ENCODE measurements around the gene FMR1. TPM values are rescaled to one million over a fixed set of nuclear protein-coding genes. Genes with fewer than 3 reads are reported as not detected.
A peak's percentile ranks its signal among the peaks of the same experiment; 100 is the strongest.

FMR1 gene
- total RNA-seq, 1 experiment from 2014 or later = 61.9 TPM

DNA sequence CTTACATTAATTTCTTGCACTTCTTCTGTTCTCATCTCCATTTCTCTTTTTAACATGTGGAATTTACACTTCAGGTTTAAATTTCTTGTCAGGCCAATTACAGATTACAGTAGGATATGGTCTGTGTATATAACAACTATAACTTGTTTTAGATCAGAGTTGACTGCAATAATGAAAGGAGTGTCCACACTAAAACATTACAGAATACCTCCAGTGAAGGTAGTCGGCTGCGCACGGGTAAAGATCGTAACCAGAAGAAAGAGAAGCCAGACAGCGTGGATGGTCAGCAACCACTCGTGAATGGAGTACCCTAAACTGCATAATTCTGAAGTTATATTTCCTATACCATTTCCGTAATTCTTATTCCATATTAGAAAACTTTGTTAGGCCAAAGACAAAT lies 36.8 kb downstream of the FMR1 start:
- CTCF ChIA-PET = no interaction called here
- Mint-ChIP-seq H3K4me3 (ENCODE audit: low read depth, unreplicated experiment) (no peak overlapping the region), H3K27ac (ENCODE audit: unreplicated experiment) (no peak overlapping the region), H3K36me3 (ENCODE audit: insufficient read depth, unreplicated experiment) (peaks cover 14% of the 10 kb centered on the region), H3K4me1 (ENCODE audit: low read depth, unreplicated experiment) (no peaks in the 10 kb centered on the region), H3K9me3 (ENCODE audit: low read depth, unreplicated experiment) (no peaks in the 10 kb centered on the region), H3K27me3 (ENCODE audit: unreplicated experiment) (no peaks in the 10 kb centered on the region)
- intact Hi-C loops (cut with micrococcal nuclease; ENCODE audit: unreplicated experiment) = no loop called here
- BruUV-seq (replicated peaks) = no TSS peak
- DNase-seq = no peak
- TF ChIP-seq, protein P1, sequence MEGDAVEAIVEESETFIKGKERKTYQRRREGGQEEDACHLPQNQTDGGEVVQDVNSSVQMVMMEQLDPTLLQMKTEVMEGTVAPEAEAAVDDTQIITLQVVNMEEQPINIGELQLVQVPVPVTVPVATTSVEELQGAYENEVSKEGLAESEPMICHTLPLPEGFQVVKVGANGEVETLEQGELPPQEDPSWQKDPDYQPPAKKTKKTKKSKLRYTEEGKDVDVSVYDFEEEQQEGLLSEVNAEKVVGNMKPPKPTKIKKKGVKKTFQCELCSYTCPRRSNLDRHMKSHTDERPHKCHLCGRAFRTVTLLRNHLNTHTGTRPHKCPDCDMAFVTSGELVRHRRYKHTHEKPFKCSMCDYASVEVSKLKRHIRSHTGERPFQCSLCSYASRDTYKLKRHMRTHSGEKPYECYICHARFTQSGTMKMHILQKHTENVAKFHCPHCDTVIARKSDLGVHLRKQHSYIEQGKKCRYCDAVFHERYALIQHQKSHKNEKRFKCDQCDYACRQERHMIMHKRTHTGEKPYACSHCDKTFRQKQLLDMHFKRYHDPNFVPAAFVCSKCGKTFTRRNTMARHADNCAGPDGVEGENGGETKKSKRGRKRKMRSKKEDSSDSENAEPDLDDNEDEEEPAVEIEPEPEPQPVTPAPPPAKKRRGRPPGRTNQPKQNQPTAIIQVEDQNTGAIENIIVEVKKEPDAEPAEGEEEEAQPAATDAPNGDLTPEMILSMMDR (IDR thresholded peaks at IDR 0.05; ENCODE audit: unreplicated experiment) = no peak

DNA sequence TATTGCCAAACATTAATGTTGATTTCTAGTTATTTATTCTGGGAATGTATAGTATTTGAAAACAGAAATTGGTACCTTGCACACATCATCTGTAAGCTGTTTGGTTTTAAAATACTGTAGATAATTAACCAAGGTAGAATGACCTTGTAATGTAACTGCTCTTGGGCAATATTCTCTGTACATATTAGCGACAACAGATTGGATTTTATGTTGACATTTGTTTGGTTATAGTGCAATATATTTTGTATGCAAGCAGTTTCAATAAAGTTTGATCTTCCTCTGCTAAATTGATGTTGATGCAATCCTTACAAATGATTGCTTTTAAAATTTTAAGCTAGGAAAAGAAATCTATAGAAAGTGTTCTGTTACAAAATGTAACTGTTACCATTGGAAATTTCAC lies 38.6 kb downstream of the FMR1 start:
- CTCF ChIA-PET = no interaction called here
- Mint-ChIP-seq H3K27ac (ENCODE audit: unreplicated experiment) (no peak overlapping the region), H3K27me3 (ENCODE audit: unreplicated experiment) (no peaks in the 10 kb centered on the region), H3K4me1 (ENCODE audit: low read depth, unreplicated experiment) (no peaks in the 10 kb centered on the region), H3K4me3 (ENCODE audit: low read depth, unreplicated experiment) (no peak overlapping the region), H3K9me3 (ENCODE audit: low read depth, unreplicated experiment) (no peaks in the 10 kb centered on the region), H3K36me3 (ENCODE audit: insufficient read depth, unreplicated experiment) (peaks cover 8% of the 10 kb centered on the region)
- BruUV-seq (replicated peaks) = no TSS peak
- DNase-seq = no peak
- intact Hi-C loops (cut with micrococcal nuclease; ENCODE audit: unreplicated experiment) = no loop called here
- TF ChIP-seq, protein P1 (IDR thresholded peaks at IDR 0.05; ENCODE audit: unreplicated experiment) = no peak

DNA sequence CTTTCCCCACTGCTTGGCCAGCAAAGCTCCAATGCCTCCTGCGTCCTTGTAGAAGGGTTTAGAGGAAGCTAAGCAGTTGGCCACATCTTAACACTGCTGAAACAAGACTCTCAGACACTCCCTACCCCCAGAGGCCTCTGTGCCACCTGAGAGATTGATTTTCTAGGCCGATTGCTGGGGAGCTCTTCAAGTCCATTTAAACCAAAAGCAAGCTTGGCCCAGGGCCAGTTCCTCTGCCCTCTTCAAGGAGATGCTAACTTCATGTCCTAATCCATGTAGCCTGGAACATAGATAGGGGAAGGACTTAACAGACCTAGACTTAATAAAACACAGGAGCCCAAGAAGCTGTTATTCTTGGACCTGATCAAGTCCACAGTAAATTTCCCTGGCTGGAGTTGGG lies 42.3 kb downstream of the FMR1 start:
- no TSS peak for BruUV-seq (replicated peaks)
- intact Hi-C loops (cut with micrococcal nuclease; ENCODE audit: unreplicated experiment) = no loop called here
- CTCF ChIA-PET = no interaction called here
- TF ChIP-seq, protein P1 (IDR thresholded peaks at IDR 0.05; ENCODE audit: unreplicated experiment) = no peak
- Mint-ChIP-seq H3K9me3 (ENCODE audit: low read depth, unreplicated experiment) (no peaks in the 10 kb centered on the region), H3K27ac (ENCODE audit: unreplicated experiment) (no peak overlapping the region), H3K27me3 (ENCODE audit: unreplicated experiment) (no peaks in the 10 kb centered on the region), H3K36me3 (ENCODE audit: insufficient read depth, unreplicated experiment) (peaks cover 8% of the 10 kb centered on the region), H3K4me1 (ENCODE audit: low read depth, unreplicated experiment) (no peaks in the 10 kb centered on the region), H3K4me3 (ENCODE audit: low read depth, unreplicated experiment) (no peak overlapping the region)
- no peak for DNase-seq

DNA sequence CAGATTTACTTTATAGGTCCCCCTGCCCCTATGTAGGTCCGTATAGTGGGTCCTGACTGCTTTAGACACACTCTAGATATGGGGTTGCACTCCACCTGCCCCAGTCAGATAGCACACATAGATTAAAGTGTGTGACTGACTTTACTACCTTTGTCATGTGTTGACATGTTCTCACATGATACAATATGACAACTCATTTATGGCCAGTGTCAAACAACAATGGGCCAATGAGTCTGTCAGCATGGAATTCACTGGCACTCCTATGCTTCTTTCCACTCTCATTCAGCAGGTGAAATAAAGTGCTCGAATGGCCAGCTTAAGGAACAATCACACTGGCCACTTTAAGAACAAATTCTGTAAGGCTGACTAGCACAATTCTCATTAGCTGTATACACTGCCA lies 45.6 kb downstream of the FMR1 start:
- intact Hi-C loops (cut with micrococcal nuclease; ENCODE audit: unreplicated experiment) = no loop called here
- H3K4me3 Mint-ChIP-seq (ENCODE audit: low read depth, unreplicated experiment) = no peak overlapping the region
- TF ChIP-seq, protein P1 (IDR thresholded peaks at IDR 0.05; ENCODE audit: unreplicated experiment) = no peak
- H3K9me3 Mint-ChIP-seq (ENCODE audit: low read depth, unreplicated experiment) = peaks cover 2% of the 10 kb centered on the region
- CTCF ChIA-PET = no interaction called here
- DNase-seq = no peak
- H3K36me3 Mint-ChIP-seq (ENCODE audit: insufficient read depth, unreplicated experiment) = no peaks in the 10 kb centered on the region
- BruUV-seq (replicated peaks) = no TSS peak
- H3K27me3 Mint-ChIP-seq (ENCODE audit: unreplicated experiment) = no peaks in the 10 kb centered on the region
- no peak overlapping the region for H3K27ac Mint-ChIP-seq (ENCODE audit: unreplicated experiment)
- H3K4me1 Mint-ChIP-seq (ENCODE audit: low read depth, unreplicated experiment) = no peaks in the 10 kb centered on the region

DNA sequence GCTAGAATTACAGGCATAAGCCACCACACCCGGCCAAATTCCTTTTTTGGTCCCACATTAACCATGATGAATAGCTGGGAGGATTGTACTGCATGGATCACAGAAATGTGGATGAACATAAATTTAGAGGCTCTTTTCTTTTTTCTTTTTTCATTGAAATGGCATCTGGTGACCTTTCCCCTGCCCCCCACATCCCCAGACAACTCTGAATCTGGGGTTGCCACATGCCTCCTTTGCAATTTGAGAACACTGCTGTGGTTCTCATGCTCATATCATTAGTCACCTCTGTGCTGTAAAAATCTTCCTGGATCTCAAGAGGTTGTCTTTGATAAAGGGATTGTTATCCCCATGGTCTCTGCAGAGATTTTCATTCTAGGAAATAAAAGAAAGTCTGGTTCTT lies 46.6 kb downstream of the FMR1 start:
- peak; percentile 1 for DNase-seq
- intact Hi-C loops (cut with micrococcal nuclease; ENCODE audit: unreplicated experiment) = no loop called here
- BruUV-seq (replicated peaks) = no TSS peak
- Mint-ChIP-seq H3K4me1 (ENCODE audit: low read depth, unreplicated experiment) (no peaks in the 10 kb centered on the region), H3K9me3 (ENCODE audit: low read depth, unreplicated experiment) (peaks cover 4% of the 10 kb centered on the region), H3K27ac (ENCODE audit: unreplicated experiment) (no peak overlapping the region), H3K4me3 (ENCODE audit: low read depth, unreplicated experiment) (no peak overlapping the region), H3K27me3 (ENCODE audit: unreplicated experiment) (no peaks in the 10 kb centered on the region), H3K36me3 (ENCODE audit: insufficient read depth, unreplicated experiment) (no peaks in the 10 kb centered on the region)
- TF ChIP-seq, protein P1 (IDR thresholded peaks at IDR 0.05; ENCODE audit: unreplicated experiment) = no peak
- CTCF ChIA-PET = no interaction called here

All from Calu3 (cell line).